Inflammatory macrophage (primary cell): ENCODE data around the gene ARL14EPL.
A peak's percentile ranks its signal among the peaks of the same experiment; 100 is the strongest.

Experiments used
- DNase-seq, 2 donors: peaks; one replicate each; pipeline ENCODE4 v3.0.0-alpha.2; 2020 to 2022
- total RNA-seq, 18 experiments: gene quantifications; one replicate each; lab custom pipeline; 2026; ENCODE audit warnings: mixed read lengths in 6 of 18, inconsistent platforms in 2 of 18; lab: John Stamatoyannopoulos, UW

ARL14EPL gene
- total RNA-seq: 0 to 0.16 (median 0.02) reads per million in 18 experiments

DNA sequence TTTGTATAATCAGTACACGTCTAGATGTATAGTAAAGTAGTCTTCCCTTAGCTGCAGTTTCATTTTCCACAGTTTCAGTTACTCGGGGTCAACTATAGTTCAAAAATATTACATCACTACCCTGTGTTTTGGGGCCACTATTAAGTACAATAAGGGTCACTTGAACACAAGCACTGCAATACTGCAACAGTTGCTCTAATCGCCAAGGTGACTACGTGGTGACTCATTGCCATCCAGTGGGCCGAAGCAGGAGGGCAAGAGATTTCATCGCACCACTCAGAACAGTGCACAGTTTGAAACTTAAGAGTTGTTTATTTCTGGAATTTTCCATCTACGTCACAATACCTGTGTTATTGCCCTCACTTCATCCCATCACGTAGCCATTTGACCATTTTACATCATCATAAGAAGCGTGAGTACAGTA lies at the start of gene ARL14EPL:
Gene ARL14EPL (plus strand): TSS at position 379 of the 424 bp plus-strand sequence. CDS start 18,994 bp downstream, outside the sequence.
- peak; percentile 74 to 76 for DNase-seq

DNA sequence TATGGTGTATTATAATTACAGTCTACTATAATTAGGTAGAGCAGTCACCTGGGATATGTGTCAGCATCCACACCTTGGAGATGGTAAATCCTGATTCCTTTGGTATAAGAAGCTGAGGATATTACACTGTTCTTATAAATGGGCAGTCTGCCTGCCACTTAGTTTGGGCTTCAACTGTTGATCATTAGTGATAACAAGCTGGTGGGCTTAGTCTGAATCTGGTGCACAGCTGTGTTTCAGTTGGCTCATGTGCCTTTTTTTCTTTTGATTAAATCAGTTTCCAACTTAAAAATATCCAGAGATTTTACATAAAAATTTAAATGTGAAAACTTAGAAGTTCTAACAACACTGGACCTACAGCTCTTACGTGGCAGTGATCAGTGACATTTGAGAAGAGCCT lies 48.8 kb upstream of the ARL14EPL start:
- DNase-seq: no peak

DNA sequence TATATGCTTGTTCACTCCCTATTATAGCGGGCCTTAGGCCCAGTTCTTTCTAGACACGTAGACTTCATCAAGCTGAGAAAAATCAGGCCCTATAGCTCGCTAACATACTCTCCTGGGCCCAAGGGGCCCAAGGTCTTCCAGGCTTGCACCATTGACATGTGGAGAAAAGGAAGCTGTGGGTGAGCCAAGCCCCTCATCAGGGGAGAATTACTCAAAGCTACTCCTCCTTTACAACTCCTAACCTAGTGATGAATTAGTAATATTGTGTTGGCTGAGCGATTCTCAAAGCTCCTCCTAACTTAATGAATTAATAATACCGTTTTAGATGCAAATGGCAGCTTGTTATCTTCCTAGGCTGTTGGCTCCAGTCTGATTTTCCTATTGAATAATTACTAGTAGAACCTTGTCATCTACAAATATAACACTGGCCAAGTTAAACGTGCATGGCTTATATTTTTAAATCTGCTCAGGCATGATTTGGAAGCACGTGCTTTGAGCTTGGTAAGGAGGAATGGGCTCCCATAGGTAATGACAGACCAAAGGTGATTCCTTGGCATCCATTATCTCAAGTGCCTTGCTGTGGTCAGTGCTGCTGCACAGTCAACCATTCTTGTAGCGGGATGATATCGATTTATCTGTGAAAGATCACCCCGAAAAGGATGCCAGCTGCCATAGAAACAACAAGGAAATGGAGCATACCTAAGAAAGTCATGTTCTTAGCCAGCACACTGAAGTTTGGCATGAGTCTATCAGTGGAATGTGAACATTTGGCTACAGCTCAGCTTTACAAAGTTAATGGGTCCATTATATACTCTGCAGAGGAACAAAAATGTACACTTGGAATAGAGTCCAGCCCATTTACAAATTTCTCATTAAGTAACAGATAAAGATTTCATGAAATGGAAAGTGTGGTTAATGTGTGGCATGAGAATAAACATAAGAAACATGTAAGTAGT lies 46.2 kb upstream of the ARL14EPL start:
- DNase-seq: no peak

DNA sequence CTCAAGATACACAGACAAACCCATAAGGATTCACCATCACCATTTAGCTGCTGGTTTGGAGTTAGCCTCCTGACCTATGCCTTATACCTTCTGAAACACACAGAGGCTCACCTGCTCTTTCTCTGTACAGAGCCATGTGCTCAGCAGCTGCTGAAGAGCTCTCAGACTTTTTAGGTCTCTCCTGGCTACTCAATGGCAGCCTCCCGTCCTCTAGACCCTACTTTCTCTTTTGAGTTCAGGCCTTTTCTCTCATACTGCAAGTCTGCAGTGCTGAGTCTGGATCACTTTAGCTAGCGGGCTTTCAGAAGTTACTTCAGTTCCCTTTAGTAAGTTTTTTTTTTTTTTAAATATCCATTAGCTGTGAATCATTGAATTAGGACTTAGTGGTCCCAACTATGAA lies 44.3 kb upstream of the ARL14EPL start:
- DNase-seq: no peak

DNA sequence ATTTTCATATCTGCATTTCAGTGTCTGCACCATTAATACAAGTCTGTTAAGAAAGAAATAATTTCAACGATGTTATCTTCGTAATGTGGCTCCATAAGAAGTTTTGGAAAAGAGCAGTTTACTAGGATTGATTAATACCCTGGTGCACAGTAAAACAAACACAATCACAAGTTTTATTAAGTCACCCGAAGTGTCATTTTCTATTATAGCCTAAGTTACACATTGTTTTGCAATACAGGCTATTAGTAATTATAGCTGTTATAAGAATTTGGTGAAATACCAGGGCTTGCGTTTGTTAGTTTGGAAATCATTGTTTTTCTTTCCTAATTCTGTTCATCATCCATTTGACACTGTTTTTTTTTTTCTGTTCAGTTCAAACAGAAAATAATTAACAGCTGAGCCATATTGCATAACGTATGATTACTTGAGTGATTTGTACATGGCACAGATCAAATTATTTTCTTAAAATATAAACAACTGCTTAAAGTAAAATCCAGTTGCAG lies 39.4 kb upstream of the ARL14EPL start:
- DNase-seq: no peak

DNA sequence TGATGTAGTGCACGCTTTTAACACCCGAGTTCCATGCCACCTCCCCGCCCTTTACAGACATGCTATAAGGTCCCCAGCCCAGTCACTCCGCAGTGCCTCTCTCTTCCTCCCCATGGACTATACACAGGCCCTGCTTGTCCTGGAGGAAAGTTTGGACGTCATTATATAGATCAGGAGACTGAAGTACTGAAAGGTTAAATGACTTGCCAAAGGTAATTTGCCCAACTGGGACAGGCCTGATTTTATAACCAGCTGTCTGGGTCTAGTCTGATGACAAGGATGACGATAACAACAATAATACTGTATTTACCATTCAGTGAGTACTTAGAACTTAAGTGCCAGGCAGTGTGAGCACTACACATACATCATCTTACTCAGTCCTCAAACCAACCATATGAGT lies 36.9 kb upstream of the ARL14EPL start:
- DNase-seq: no peak

DNA sequence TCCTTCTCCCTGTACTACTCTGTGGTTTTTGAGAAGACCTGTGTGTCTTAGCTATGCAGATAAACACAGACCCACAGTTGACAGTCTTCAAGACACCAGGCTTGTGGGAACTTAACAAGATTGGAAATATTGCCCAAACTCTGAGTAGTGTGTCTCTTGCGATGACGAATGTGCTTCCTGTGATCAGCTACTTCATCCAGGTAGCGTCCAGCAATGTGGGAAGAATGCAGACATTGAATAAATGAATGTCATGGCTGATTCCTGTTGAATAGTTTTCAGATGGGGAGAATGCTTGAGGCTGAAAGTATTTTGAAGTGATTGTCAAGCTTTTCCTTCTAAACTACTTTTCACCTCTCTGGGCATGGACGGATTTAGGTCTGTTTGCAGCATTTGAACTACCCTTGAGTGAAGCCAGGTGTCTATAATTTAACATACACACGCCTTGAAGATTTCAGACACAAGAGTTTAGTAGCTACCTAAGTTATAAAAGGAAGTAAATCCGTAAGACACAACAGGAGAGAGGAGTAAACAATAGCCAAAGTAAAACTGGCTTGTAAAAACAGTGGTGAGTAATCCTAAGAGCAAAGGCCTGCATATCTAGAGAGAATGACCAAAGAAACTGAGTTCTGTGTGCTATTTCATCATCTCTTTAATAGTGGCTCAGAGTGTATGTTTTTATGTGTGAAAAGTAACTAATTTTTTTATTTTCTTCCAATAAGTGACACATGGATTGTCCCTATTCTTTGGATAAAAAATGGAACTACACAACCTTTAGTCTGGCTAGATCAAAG lies 30.0 kb upstream of the ARL14EPL start:
- DNase-seq: no peak

DNA sequence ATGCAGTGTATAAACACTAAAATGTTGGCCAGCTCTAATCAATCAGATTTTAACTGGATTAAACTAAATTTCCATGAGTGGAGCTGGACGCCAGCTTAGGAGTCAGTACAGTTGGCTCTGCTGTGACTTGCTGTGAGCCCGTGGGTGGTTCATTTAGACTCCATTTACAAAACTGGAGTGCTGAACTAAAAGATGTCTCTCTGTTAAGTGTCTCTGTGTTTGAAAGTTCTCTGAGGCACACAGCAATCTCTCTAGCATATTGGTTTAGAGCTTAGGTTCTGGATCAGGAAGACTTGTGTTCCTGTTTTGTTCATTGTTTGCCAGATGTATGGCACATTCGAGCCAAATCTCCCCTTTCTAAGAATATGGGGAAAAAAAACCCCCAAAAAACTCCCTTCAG lies 28.0 kb upstream of the ARL14EPL start:
- no peak for DNase-seq

DNA sequence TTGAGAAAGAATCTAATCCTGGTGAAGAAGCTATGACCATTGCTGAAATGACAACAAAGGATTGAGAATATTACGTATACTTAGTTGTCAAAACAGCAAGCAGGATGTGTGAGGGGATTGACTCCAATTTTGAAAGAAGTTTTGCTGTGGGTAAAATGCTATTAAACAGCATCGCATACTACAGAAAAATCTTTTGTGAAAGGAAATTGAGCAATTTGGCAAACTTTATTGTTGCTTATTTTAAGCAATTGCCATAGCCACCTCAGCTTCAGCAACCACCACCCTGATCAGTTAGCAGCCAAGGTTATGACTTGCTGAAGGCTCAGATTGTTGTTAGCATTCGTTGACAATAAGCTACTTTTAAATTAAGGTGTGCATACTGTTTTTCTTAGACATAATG lies 22.5 kb upstream of the ARL14EPL start:
- no peak for DNase-seq

DNA sequence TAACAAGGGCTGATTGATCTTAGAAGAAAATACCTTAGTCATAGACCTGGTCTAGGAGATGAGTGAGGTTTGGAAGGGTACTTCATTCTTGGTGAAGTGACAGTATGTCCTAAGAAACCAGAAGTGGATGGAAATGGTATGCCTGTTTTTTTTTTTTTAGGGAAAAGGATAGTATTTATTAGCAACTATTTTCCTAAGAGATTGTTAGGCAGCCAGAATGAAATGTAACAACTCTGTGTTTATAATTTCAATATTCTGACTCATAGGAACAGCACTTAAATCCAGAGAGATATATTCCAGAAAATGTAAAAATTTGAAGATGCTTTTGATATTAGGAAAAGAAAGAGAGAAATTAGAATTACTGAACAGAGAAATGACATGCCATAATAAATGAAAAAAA lies 21.2 kb upstream of the ARL14EPL start:
- DNase-seq: no peak

DNA sequence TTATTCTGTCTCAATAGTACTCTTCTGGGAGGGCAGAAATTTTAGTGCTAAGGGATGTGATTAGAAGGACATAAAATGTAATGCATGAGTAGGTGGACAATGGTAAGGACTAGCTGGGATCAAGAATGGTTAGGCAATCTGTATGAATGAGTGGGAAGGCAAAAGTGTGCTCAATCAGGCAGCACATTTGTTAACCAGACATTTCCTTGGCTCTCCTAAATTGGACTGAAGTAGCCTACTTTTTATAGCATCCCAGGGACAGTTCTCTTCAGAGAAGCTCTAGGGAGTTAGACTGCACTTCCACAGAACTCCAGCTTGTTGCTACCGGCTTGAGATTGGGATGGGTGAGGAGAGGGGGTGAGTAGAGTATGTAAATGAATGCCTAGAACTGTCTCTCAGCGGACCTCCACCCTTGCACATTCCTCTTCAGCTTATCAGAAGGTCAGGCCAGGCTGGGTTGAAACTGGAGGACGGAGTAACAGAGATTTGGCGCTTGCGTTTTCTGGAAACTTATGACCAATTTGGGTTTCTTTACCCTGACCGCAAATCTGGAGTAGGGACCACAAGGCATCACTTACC lies 19.0 kb upstream of the ARL14EPL start:
- no peak for DNase-seq

DNA sequence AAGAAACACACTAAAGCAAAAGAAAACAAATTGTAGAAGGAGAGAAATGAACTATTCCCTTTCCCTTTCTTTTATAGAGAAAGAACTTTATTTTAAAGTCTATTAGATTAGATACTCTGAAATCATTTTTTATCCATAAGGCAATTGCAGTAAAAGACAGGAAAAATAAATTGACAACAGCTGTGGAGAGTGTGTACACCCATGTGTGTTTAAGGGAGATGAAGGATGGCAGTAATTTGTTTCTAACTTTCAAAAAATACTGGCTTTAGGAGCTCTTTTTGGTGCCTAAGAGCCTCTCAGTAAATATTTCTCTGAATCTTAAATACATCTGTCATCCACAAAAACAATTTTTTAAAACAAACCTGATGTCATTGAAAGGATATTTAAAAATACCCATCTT lies 18.3 kb upstream of the ARL14EPL start:
- DNase-seq: no peak

DNA sequence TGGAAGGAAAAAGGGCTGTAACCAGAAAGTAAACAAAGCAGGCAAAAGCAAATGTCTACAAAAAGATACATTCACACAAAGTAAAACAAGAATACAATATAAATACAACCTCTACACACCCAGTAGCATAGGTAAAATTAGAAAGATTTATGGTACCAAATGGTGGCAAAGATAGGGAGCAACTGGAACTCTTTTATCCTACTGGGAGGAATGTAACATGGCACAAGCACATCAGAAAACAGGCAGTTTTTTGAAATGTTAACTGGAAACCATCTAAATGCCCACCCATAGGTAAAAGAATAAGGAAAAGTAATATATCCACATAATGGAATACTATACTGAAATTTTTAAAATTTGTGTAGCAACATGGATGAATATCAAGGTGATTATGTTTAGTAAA lies 8.7 kb upstream of the ARL14EPL start:
- DNase-seq: no peak

DNA sequence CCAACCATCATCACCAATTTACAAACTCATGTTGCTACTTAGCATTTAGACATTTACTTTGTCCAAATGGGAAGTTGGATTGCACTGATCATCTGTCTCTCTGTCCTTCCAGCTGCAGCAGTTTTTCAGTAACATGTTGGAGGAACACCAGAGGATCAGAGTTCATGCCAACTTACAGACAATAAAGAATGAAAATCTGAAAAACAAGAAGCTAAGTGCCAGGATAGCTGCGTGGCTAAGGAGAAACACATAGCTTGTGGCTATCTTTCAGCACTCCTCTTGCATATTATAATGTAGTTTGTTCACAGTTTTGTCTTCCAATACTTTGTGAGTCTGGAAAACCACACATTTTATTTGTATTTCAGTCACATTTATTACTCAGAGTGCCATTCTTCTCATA lies 6.4 kb upstream of the ARL14EPL start:
- DNase-seq: no peak

DNA sequence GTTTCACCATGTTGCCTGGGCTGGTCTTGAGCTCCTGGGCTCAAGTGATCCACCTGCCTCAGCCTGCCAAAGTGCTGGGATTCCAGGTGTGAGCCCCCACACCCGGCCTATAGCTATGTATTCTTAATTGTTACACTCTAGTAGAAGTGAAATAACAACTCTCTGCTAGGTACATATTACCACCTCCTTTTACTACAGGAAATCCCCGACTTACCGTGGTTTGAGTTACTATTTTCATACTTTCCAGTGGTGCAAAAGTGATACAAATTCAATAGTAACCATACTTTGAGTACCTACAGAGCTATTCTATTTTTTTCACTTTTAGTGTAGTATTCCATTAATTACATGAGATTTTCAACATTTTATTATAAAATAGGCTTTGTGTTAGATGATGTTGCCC lies 719 bp downstream of the ARL14EPL start:
- DNase-seq: no peak

DNA sequence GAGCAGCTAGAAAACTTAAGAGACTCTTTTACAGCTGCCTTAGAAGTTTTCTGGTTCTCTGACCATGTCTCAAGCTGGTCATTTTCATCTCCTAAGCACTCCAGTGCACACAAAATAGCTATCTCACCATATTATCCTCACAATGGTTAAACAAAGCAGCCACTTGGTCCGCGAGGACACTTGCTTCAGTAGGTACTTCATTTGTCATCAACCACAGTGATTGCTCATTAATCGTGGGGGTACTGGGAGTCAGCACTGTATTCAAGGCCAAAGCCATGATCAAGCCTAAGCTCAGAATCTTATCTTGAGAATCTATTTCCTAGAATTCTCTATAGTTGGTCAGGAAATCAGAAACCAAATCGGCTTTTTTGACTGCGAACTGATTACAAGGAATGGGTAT lies 2.9 kb downstream of the ARL14EPL start:
- peak in 1 of 2 donors; percentile 18 for DNase-seq

DNA sequence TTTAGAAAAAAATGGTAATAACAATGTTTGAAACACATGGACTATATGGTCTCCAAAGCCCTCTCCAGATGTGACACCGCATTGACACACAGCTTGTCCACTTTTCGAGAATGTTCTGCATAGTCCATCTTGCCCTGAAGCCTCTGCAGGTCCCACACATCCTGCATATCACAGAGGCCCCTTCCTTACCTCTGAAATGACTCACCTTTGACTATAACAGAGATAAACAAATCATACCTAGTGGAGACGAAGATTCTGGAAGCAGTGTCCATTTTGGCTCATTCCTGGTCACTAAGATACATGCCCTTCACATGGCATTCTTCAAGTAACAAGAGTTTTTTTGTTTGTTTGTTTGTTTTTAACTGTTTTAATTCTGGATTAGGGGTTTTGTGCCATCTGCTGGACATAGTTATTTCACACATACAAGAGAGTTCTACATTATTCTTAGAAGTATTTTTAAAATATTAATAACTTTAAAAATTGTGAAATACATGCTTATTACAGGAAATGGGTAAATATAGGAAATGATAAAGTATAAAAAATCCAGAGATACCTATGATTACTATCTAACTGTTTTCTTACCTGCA lies 5.1 kb downstream of the ARL14EPL start:
- no peak for DNase-seq

DNA sequence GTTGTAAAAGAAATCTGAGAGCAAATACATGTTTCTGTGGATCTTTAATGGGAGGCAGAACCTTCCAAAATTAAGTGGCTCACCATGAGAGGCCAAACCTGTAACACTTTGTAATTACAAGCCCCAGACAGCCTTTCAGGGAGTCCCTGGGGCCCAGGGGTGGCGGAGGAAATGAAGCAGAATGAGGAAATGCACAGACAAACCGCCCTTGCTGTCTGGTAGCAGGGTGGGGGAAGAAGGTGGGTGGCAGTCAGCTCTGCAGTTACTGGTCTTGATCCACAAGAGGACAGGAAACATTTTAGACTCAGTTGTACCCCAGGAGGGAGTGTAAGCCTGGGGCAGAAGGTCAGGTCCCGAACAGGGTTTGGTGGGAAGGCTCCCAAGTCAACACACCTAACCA lies 6.5 kb downstream of the ARL14EPL start:
- peak; percentile 42 to 65 for DNase-seq

DNA sequence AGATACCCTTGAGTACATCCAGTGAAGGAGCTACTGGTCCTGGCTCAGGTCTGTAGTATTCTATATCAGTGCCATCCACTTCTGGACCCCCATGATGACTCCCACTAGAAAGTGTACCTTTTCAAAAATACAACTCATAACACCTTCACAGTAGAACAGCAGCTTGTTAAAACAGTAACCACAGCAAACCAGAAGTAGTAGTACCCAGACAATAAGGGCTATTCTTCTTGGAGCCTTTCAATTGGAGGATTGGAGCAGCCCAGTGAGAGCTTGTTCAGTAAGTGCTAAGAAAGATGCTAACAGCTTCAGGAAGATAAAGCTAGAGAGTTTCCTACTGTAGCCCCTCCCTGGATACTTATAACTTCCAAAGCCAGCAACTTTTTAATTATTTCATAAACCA lies 10.1 kb downstream of the ARL14EPL start:
- no peak for DNase-seq

DNA sequence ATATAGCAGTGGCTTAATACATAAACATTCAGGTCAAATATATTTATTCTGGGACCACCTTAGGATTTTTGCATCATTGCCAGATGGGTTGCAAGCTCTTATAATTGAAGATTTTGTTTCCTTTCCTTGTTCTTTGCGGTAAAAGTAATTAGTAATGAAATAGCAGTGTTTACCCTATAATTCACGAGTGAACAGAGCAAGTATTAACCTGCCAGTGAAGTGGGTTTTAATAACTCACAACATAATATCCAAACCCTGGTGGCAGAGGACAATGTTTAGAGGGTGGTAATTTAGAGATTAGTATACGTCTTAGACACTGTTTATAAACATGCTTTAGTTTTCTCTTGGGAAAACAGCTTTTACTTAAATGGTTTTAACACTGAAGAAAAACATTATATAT lies 11.8 kb downstream of the ARL14EPL start:
- DNase-seq: no peak

DNA sequence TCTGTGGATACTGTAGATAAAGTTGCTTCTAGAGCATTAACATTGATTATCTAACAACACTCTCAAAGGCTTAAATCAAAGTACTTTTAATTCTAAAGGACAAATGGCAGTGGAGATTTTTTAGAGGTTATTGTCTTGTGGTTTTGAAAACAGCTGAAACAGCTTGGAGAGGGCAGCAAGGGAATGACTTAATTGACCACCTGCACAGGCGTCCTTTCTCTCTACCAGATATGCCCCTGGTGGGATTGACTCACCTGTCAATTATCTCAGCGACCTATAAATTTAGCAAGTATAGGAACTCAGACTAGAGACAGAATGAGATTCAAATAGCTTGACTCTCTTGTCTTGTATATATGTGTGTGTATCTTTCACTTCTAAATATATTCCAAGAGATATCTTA lies 13.5 kb downstream of the ARL14EPL start:
- no peak for DNase-seq

DNA sequence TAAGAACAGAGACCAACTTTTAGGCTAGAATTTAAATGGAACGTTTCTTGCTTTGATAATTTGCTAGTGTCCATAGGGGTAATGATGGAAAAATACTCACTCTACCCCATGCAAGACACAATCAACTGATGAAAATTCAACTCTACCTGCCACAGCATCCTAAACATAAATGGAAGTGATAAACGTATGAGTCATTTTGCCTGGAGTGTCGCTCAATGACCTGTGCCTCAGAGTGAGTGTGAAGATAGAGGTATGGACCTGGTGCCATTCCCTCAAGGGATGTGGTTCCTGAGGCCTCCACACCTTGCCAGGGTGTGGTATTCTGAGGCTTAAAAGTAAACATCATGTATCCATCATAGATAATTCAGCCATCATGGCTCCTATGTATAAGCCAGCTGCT lies 14.0 kb downstream of the ARL14EPL start:
- no peak for DNase-seq

DNA sequence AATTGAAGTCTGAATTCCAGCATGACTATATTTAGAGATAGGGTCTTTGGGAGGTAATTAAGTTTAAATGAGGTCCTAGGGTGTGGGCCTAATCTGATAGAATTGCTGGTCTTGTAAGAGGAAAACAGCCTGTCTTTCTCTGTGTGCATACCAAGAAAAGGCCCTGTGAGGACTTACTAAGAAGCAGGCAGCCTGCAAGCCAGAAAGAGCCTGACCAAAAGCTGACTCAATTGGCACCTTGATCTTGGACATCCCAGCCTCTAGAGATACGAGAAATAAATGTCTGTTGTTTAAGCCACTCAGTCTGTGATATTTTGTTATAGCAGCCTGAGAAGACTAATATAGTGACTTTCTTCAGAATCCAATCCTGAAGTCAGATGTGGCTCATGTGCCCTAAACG lies 14.6 kb downstream of the ARL14EPL start:
- DNase-seq: no peak
